H1 (cell line): ENCODE data around the gene CYBA.

ENCODE experiments used
- ATF3 ChIP-seq: IDR thresholded peaks from 2 replicates; pipeline ENCODE4 v1.6.1; 2011; ENCODE audit warnings: low read depth, mild to moderate bottlenecking, low read length; ENCODE audit not compliant: insufficient read depth
- CEBPB ChIP-seq: IDR thresholded peaks from 2 replicates; pipeline ENCODE4 v1.6.1; 2012; ENCODE audit warnings: low read depth, low read length
- CTBP2 ChIP-seq: IDR thresholded peaks from 2 replicates; pipeline ENCODE4 v1.7.0; 2011; ENCODE audit warnings: borderline replicate concordance, mild to moderate bottlenecking, moderate library complexity, mixed read lengths, low read length; ENCODE audit not compliant: insufficient read depth, insufficient read length
- JUN ChIP-seq: IDR thresholded peaks from 2 replicates; pipeline ENCODE4 v1.6.1; 2011; ENCODE audit warnings: low read depth, mild to moderate bottlenecking, improper control_type of control experiment, low read length
- MAFK ChIP-seq: IDR thresholded peaks from 2 replicates; pipeline ENCODE4 v1.6.1; 2012; ENCODE audit warnings: low read depth, mild to moderate bottlenecking, improper control_type of control experiment, low read length
- POLR2A ChIP-seq, 2 experiments: IDR thresholded peaks; 1 replicate in 1 of 2; 2 replicates in 1 of 2; pipeline ENCODE4 v1.6.1; 2011; ENCODE audit warnings: low read depth in 2 of 2, low read length in 2 of 2, mild to moderate bottlenecking in 2 of 2; ENCODE audit errors: control extremely low read depth in 1 of 2
- POLR2AphosphoS5 ChIP-seq: IDR thresholded peaks from 2 replicates; pipeline ENCODE4 v1.6.1; 2011; ENCODE audit warnings: low read depth, low read length
- SUZ12 ChIP-seq: fragments of 200-600 bp; sonication (generic); IDR thresholded peaks from 2 replicates; pipeline ENCODE4 v1.6.1; 2012; ENCODE audit warnings: mild to moderate bottlenecking, inconsistent platforms, low read length, moderate library complexity, mixed read lengths
- TF ChIP-seq, protein P1 (sequence below), 3 experiments: IDR thresholded peaks; 1 replicate in 2 of 3; 2 replicates in 1 of 3; pipeline versions ENCODE4 v1.5.1 to v1.6.1; 2011; ENCODE audit warnings: low read length in 3 of 3, mild to moderate bottlenecking in 3 of 3, inconsistent platforms in 2 of 3, low read depth in 1 of 3, moderate library complexity in 1 of 3; ENCODE audit not compliant: insufficient read depth in 1 of 3; ENCODE audit errors: control extremely low read depth in 1 of 3

- TF ChIP-seq MAFK (no peak), CEBPB (no peak), POLR2AphosphoS5 (no peak), JUN (no peak), ATF3 (no peak), SUZ12 (no peak), POLR2A (IDR thresholded peaks at IDR 0.05; ENCODE audit: control extremely low read depth in 1 of 2, low read depth in 2 of 2, low read length in 2 of 2) (no peak), CTBP2 (no peak)
- TF ChIP-seq, protein P1, sequence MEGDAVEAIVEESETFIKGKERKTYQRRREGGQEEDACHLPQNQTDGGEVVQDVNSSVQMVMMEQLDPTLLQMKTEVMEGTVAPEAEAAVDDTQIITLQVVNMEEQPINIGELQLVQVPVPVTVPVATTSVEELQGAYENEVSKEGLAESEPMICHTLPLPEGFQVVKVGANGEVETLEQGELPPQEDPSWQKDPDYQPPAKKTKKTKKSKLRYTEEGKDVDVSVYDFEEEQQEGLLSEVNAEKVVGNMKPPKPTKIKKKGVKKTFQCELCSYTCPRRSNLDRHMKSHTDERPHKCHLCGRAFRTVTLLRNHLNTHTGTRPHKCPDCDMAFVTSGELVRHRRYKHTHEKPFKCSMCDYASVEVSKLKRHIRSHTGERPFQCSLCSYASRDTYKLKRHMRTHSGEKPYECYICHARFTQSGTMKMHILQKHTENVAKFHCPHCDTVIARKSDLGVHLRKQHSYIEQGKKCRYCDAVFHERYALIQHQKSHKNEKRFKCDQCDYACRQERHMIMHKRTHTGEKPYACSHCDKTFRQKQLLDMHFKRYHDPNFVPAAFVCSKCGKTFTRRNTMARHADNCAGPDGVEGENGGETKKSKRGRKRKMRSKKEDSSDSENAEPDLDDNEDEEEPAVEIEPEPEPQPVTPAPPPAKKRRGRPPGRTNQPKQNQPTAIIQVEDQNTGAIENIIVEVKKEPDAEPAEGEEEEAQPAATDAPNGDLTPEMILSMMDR (IDR thresholded peaks at IDR 0.05; ENCODE audit: control extremely low read depth in 1 of 3, insufficient read depth in 1 of 3, low read depth in 1 of 3, low read length in 3 of 3): no peak
Observed at GRCh38 chr16:88651989-88652761, 1.3 kb upstream of the CYBA start.
